ENCODE measurements around the gene PLXNB2. TPM values are rescaled to one million over a fixed set of nuclear protein-coding genes. Genes with fewer than 3 reads are reported as not detected.
A peak's percentile ranks its signal among the peaks of the same experiment; 100 is the strongest.

The PLXNB2 gene
- total RNA-seq, 1 donor from 2014 or later, result 68.8 TPM

DNA sequence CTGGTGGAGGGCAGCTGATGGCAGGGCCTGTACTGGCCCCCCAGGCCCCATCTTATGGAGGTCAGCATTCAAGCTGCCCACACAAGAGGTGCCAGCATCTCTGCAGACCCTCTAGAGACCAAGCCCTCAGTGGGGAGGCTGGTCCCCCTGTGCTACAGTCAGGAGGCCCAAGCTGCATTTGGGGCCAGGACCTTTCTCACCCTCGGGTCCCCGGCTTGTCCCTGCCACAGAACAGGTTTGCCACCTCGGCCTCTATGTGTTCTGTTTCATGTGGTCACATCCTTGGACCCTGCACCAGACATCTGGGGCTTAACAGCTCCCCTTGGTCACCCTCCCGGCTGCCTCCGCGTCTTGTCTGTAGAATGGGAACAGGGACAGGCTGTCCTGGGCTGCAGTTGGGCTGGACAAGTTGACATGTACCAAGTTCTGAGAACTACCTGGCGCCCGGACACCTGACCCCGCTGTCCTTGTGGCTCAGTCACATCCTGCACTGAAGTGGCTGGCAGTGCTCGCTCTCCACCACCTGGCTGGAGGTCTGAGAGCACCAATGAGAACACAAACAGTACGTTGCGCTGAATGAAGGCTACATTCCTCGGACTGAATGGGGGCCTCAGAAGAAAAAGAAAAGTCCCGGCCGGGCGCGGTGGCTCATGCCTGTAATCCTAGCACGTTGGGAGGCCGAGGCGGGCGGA lies 2.7 kb upstream of the PLXNB2 start:
- DNase-seq, result no peak

DNA sequence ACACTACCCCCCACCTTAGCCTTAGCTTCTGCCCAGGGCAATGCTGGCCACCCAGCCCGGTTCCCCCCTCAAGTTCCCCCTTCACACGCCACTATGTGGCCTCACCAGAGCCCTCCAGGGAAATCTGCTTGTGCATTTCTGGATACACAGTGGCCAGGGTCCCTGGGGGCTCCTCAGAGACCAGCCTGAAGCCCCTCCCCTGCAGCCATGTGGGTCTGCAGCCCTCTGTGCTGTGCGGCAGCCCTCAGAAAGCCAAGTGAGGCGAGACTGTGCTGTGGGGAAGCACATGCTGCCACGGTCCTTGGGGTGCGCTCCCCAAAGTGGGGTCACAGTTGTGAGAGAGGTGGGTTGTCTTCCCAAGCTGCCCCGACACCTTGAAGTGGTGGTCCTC lies 2.1 kb upstream of the PLXNB2 start:
- no peak for DNase-seq

DNA sequence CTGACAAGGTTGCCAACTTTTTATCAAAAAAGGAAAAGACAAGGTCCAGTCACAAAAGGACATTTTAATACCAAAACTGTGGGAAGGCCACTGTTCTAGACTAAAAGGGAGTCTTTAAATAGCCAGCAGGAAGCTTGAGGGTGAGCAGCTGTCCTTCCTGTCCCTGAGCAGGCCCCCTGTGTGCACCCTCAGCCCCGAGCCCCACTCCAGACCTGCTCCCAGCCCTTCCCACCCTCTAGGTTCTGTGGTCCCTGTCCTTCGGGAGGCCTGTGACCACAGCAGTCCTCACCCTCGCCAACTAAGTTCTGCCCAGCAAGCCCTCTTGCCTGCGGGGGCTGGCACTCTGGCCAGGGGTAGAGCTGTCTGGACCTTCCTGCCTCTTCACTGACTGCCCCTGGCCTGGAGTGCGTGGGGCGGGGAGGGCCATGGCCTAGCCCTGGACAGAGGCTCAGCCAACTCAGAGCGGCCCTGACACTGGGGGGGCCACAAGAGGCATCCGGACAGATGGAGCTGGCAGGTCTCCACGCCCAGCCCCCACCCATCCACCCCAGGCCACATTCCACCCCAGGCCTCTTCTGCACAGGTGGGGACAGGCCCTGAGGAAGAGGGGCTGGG lies 1.6 kb upstream of the PLXNB2 start:
- no peak for DNase-seq

DNA sequence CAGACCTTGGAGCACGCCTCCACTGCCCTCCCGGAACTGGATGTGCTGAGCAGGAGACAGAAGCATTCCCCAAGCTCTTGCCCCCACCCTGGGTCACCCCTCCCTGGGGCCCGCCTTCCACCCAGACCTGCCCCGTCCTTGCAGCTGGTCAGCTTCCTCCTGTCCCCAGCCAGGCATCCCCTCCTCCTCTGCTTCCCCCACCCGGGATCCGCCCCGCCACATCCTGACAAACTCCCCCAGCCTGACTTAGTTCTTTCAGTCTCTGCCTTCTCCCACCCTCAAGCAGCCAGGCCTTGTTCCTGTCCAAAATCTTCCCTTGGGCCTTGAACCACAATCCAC lies 1.1 kb upstream of the PLXNB2 start:
- peak; percentile 19 for DNase-seq

DNA sequence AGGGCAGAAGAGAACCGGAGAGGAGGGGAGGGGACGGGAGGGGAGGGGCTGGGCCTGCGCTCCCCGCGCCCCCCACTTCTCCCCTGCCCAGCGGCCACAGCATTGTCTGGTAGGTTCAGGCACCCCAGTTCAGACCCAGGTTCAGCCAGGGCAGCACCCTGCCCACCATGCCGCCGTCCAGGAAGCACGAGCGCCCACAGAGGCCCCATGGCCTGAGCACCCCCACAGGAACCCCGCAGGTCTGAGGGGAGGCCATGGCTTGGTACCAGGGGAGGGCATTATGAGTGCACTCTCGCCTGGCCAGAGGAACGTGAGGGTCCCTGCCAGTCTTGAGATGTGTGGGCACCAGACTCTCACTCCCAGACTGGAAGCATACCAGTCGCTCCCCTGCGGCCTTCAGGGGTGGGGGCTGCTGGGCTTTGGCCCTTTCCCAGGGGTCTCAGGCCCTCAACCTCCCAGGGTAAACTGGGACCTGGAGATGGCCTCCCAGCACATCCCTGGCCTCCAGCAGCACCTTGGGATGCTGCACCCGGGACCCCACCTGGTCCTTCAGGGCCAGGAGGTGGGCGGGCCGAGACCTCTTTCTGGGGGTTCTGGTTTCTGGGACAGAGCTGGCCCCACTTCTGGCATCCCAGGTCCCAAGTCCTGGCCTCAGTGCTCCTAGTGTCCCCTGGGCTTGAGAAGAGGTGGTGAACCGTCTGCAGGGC lies 597 bp upstream of the PLXNB2 start:
- no peak for DNase-seq

DNA sequence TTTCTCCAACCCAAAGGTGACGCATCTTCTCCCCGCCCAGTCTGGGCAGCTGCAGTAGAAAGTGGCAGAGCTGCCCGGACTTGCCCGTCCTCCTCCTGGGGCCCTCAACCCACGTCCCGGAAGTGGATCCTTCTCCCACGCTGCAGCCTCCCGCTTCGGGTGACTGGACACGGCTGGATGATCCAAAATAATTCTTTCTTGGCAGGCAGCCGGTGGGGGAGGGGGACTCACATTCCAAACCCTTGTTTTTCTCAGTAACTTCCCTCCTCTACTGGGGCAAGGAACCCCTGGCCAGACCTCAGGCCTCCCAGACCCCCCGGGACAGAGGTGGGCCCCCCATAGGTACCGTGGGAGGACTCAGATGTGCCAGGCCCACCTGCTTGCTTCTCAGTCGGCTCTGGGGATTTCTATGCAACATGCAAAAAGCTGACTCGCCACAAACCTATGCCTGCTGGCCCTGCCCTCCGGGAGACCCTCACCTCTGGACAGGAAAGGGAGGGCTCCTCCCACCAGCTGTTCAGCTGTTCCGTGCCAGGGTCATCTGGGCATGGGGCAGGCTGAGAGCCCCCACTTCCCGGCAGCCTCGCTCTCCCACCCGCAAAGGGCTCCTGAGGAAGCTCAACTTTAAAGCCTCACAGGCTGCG lies 1.4 kb downstream of the PLXNB2 start:
- DNase-seq, result peak; percentile 25

DNA sequence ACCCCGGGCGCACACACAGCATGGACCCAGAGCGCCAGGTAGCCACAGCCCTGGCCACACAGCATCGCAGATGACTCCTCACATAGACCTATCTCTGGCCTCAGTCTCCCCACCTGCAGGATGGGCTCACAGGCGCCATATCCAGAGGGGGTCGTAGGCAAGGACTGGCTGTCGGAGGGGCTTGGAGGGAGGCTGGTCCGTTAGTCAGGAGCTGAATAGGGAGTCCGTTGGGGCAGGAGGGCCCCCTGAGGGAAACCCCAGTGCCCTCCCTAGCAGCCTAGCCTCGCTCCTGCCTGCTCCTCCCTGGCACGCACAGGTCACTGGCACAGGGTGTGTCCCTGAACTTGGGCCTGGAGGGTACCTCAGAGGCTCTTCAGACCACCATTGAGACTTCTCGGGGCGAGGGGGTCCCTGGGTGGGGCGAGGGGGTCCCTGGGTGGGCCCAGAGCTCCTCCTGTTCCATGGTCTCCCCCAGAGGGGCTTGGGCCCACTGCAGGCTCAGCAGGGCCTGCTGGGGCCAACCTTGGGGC lies 2.0 kb downstream of the PLXNB2 start:
- DNase-seq, result no peak

DNA sequence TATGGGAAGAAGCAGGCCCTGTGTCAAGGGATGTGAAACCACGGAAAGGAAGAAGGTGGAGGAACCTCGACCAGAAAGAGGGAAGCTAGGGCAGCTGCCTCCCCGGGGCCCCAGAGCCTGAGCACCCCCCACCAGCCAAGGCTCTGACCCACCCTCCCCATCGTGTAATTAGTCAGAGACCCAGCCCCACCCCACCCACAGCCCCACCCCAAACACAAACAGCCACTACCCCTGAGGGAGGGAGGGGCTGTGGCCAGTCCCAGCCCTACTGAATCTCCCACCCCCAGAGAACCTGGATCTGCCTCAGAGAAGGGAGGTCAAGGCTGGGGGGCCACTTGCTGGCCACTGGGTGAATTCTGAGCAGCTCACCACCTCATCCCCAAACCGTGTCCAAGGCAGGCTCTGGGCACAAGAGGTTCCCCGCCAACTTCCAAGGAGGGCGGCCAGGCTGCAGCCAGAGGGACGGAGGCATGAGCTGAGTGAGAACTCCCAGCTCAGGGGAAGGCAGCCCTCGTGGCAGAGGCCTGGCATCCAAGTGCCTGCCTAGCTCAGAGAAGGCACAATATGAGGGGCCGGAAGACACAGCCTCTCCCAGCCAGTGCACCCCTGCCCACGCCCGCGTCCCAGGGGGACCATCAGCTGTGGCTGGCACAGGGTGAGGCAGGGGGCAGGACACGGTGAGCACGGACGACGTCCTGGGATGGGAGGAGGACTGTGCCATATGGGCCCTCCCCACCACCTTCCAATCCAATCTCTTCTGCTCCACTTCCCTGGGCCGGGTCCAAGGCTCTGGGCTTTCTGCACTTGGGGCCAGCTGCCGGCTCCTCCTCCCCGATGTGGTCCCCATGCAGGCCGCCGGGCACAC lies 2.7 kb downstream of the PLXNB2 start:
- no peak for DNase-seq

DNA sequence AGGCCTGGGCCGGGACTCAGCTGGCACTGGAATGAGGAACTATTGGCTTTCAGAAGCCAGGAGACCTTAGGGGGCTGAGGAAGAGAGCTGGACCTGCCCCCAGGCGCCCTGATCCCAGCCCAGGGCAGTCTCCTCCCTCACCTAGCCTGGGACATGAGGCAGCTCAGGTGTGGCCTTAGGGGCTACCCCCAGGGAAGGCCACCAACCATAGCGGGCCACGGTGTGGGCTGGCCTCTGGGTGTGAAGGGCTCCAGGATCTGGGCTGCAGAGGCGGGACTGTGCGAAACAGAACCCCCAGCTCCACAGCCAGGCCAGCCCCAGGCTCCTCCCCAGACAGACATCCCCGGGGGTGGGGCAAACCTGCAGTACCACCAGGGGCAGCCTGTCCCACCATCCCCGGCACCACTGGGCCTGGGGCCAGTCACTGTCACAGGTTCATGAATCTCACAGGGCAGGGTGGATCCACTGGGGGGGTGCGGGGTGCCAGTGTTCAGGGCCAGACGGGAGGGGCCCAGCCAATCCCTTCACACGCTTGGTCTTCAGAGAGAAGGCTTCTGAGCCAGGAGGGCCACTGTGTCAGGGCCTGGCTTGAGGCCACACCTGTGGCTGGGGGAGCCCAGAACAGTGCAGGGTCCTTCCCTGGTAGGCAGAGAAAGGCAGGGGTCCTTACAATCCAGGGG lies 3.5 kb downstream of the PLXNB2 start:
- DNase-seq, result no peak

DNA sequence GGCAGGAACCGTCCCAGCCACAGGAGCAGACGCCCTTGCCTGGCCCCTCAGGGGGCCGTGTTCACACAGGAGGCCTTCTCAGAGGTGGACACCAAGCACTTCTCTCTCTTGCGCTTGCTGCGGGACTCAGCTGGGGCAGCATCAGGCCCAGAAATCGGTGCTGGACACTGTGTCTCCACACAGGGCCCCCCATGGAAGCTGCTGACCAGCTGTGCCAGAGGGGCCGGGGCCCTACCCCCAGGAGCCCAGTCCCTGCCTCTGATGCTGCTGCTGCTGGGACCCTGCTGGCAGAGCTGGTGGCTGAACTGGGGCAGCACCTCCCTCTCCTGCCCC lies 4.0 kb downstream of the PLXNB2 start:
- no peak for DNase-seq

DNA sequence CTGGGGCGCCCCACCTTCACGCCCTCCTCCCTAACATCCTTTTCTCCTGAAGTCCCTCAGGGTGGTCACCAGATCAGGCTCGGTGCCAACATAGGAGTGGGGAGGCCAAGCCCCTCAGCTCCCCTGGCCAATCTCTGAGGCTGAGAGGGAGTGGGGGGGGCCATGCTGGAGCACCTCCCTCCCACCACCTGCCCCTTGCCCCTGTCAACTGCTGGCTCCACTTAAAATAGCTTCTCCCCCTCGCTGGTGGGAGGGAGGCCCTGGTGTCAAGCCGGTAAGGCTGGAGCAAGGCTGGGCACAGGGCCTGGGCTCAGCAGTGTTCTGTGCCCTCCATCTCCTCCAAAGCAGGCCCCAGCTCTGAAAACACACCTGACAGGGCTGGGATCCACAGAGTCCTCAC lies 4.9 kb downstream of the PLXNB2 start:
- no peak for DNase-seq

DNA sequence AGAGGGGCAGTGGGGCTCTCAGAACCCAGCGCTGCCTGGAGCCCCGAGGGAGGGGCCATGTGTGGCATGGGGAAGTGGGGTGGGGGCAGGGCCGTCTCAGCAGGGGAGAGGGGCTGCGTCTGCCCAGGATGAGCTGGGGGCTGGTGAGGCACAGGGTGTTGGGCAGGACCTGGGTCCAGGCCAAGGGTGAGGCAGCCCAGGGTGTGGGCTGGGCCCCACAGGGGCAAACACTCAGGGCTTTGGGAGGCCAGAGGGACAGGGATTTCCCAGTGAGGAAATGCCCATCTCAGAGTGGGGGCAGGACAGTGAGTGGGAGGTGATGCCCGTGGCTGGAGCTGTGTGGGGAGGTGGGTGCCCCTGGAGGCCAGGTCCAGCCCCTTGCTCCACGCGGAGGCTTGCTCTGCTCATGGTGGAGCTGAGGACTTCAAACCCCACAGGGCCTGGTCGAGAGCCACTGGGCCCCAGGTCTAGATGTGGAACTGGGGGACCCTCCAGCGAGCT lies 5.4 kb downstream of the PLXNB2 start:
- DNase-seq, result no peak

DNA sequence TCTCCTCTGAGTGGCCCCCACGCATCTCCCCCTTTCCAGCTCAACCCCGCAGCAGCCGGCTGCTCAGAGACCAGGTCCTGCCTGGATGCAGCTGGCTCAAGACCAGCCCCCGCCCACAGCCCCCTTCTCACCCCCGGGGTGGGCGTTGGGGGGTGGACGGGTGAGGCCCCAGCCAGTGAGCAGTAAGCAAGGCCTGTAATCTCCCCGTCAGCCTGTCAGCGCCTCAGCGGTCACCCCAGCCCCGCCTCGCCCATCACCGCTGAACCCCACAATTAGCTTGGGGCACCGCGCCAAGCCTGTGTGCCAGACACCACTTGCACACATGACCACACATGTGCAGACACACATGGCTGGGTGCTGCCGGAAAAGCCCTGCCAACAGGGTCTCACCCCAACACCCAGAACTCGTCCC lies 5.9 kb downstream of the PLXNB2 start:
- DNase-seq, result no peak

DNA sequence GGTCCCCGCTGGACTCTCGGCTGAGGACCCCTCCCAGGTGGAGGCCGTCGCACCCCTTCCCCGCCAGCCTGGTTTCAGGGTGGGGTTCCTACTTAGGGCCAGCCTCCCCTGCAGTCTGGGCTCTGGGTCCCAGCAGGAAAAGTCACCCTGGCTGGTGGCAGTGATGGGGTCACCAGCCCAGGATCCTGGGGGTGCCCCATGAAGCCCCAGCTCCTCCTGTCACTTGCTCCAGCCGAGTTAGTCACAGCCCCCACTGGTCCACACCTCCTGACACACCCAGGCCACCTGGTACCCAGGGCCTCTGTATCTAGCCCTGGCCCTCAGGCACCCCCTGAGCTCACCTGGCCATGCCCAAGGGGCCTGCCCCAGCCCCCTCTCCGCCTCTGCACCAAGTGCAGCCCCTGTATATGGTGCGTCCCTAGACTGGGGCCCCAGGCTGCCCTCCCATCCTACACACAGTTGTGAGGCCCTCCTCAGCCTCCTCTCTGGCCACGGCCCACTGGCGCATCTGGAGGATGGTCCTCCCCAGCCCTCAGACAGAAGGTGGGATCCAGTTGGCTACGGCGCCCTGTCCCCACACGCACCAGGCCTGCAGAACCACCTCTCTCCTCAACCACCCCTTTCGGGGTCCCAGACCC lies 6.7 kb downstream of the PLXNB2 start:
- DNase-seq, result no peak

DNA sequence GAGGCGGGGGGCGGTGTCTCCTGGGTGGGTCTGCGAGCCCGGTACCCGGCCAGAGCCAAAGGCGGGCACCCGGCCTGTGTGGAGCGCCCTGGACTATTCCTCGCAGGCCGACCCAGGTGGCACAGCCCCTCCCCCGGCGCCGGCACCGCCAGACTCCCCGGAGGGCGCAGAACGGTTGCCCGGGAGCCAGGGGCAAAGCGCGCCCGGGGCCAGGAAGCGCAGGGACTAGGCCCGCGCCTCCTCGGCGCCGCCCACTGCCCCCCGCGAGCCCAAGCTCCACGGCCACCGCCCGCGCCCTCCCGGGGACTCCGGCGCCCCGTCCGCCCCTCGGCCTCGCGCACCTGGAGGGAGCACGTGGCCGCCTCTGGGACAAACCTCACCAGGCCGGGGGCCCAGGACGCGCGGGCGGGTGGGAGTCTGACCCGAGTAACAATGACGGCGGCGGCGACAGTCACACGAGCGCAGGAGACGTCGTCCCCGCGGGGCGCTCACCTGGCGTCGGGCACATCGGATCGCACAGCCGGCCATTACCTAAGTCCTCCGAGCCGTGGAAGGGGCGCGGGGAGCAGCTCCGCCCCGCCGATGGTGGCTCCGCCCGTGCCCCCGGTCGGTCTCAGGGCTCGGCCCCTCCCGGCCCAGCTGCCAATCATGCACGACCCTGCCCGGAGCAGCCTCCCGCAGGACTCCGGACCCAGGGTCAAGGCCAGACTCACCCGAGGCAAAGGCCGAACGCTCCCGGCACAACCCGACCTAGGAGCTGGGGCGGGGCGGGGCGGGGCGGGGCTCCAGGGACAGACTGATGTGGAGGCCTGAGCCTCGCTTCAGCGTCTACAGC lies 7.4 kb downstream of the PLXNB2 start:
- no peak for DNase-seq

DNA sequence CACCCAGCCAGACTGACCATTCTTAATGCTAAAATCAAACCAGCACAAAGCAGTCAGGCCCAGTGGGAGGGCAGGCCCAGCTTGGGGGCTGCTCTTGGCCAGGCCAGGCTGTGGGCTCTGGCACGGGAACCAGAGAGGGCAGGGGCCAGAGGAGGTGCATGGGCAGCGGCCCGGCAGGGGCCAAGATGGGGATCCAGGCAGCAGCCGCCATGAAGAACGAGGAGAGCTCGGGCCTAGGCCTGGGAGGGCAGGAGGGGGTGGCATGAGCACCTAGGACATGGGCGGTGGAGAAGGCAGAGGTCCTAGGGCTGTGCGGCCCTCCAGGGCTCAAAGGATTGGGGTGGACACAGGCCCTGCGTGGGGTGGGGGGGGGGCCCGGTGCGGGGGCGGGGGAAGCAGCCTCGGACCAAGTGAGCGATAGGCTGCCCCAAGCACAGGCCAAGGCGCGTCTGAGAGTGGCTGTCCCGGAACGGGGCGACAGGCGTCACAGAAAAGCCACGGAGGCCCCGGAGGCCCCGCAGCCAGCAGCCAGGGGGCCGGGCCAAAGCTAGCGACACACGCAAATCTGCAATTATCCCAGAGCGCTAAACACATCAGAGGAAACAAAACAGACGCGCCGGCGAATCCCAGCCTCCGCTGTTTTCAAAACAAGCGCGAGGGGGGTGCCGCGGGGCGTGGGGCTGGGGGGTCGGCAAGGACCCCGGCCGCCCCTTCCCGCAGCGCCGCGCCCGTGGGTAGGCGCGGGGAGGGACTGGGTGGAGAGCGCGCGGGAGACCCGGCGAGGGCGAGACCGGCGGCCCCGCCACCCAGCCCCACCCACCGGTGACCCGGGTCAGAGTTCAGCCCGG lies 8.3 kb downstream of the PLXNB2 start:
- DNase-seq, result peak; percentile 22

DNA sequence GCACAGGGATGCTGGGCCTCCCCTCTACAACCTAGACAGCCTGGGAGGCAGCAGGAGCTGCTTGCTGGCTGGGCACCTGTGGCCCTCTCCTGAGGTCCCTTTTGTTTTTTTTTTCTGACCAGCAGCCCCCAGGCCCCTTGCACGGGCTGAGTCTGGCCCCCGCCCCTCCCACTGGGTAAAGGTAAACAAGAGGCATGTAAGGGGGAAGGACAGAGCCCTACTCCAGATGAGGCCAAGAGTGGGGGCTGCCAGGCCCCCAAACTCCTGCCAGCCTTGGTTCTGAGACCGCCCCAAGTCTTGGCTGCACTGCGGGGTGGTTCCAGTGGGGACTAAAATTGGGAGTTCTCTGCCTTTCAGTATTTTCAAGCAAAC lies 9.2 kb downstream of the PLXNB2 start:
- DNase-seq, result no peak

DNA sequence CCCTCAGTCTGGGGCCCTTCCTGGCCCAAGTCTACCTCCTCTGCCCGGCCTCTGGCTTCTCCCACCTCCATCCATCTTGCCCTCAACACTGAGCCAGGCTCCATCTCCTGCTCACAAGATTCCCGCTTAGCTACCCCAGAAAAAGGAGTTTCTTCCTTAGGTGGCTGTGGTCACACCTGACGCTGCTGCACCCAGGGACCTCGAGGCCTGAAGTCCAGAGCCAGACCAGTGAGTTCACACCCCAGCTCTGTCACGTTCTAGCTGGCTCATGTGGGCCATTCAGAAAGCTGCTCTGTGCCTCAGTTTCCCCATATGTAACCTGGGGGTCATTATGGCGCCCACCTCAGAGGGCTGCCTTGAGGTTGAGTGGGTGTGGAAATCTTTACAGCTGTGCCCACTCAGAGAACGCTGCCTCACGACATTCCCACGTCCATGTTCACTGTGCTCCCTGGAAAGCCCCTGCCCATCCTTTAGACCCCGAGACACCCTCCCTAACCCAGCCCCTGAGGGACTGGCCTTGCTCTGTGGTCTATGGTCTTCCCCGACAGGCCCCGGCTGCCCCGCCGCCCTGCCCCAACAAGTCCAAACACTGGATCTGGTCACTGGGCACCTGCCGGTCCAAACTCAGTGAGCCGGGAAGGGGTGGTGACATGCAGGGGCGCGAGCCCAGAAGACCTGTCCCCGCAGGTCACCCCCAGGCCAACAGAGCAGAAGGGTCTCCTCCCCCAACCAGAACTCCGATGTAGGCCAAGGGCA lies 9.8 kb downstream of the PLXNB2 start:
- DNase-seq, result no peak

Data from skin of body (tissue), 2 donors.